Fibroblast of pulmonary artery (primary cell): ENCODE results near the gene PITPNB.

Source experiments
- DNase-seq: peaks from one replicate; pipeline ENCODE4 v3.0.0-alpha.2; 2010; ENCODE audit warnings: low read depth
- H3K4me3 ChIP-seq: replicated peaks from 2 replicates; pipeline ENCODE4 v1.5.1; 2011; ENCODE audit warnings: low read depth, mild to moderate bottlenecking, control low read depth, low read length, moderate library complexity
- TF ChIP-seq, protein P1 (sequence below): IDR thresholded peaks from 2 replicates; pipeline ENCODE4 v1.5.1; 2011; ENCODE audit warnings: mild to moderate bottlenecking, control low read depth, low read length, inconsistent platforms; ENCODE audit errors: missing control alignments

PITPNB gene

GRCh38 chr22:27843441-27843840 is 75.6 kb downstream of the PITPNB start:
- H3K4me3 ChIP-seq = no peak overlapping the region
- TF ChIP-seq, protein P1, sequence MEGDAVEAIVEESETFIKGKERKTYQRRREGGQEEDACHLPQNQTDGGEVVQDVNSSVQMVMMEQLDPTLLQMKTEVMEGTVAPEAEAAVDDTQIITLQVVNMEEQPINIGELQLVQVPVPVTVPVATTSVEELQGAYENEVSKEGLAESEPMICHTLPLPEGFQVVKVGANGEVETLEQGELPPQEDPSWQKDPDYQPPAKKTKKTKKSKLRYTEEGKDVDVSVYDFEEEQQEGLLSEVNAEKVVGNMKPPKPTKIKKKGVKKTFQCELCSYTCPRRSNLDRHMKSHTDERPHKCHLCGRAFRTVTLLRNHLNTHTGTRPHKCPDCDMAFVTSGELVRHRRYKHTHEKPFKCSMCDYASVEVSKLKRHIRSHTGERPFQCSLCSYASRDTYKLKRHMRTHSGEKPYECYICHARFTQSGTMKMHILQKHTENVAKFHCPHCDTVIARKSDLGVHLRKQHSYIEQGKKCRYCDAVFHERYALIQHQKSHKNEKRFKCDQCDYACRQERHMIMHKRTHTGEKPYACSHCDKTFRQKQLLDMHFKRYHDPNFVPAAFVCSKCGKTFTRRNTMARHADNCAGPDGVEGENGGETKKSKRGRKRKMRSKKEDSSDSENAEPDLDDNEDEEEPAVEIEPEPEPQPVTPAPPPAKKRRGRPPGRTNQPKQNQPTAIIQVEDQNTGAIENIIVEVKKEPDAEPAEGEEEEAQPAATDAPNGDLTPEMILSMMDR = no peak
- no peak for DNase-seq

- DNase-seq = no peak
- no peak overlapping the region for H3K4me3 ChIP-seq
- TF ChIP-seq, protein P1 = no peak
These were observed 76.2 kb downstream of the PITPNB start for GRCh38 chr22:27842669-27843431.

DNA sequence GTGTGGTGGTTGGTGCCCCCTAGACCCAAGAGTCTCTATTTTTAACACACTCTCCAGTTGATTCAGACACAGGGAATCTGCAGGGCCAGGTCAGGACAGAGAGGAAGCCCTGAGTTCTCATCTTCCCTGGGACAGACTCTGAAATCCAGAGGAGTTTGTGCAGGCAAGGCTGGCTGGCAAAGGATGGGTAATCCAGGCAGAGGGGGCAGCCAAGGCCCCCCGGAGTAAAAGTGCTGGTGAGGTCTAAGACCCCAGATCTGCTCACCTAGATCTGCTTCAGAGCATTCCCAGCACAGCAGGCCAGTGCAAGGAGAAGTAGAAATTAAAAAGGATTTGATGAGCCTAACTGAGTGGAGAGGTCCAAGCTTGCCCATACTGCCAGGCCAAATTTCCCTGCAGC is 76.9 kb downstream of the PITPNB start:
- no peak for DNase-seq
- TF ChIP-seq, protein P1 = no peak
- H3K4me3 ChIP-seq = no peak overlapping the region

DNA sequence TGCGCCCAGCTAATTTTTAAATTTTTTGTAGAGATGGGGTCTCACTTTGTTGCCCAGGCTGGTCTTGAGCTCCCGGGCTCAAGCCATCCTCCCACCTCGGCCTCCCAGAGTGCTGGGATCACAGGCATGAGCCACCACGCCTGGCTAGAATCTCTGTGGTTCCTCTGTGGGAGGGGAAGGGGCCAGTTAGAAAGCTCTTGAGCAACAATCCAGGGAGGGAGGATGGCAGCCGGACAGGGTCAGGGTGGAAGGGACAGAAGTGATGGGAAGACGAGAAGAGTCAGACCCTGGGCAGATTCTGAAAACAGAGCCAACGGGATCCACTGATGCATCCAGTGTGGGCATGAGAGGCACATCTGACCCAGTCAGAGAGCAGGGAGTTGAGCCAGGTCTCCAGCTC is 78.6 kb downstream of the PITPNB start:
- DNase-seq = no peak
- H3K4me3 ChIP-seq = no peak overlapping the region
- TF ChIP-seq, protein P1 = no peak

GRCh38 chr22:27839057-27839660 is 79.9 kb downstream of the PITPNB start:
- TF ChIP-seq, protein P1 = no peak
- no peak for DNase-seq
- H3K4me3 ChIP-seq = no peak overlapping the region

- TF ChIP-seq, protein P1 = no peak
- no peak overlapping the region for H3K4me3 ChIP-seq
- DNase-seq = no peak
These were observed 82.9 kb downstream of the PITPNB start for GRCh38 chr22:27836181-27836580.
